NCI-H128 (cell line): ENCODE measurements around the gene NEK7.

Experiments used
- DNase-seq: peaks from one replicate; lab custom pipeline; 2025; ENCODE audit not compliant: unreplicated experiment; lab: John Stamatoyannopoulos, UW

Gene NEK7

GRCh38 chr1:198141668-198142351 lies 15.0 kb upstream of the NEK7 start:
- no peak for DNase-seq

GRCh38 chr1:198143797-198144196 lies 13.0 kb upstream of the NEK7 start:
- DNase-seq, result no peak

GRCh38 chr1:198147216-198147615 lies 9.6 kb upstream of the NEK7 start:
- no peak for DNase-seq

GRCh38 chr1:198150369-198150768 lies 6.4 kb upstream of the NEK7 start:
- DNase-seq, result no peak

GRCh38 chr1:198151688-198152087 lies 5.1 kb upstream of the NEK7 start:
- no peak for DNase-seq

GRCh38 chr1:198153103-198153502 lies 3.7 kb upstream of the NEK7 start:
- DNase-seq, result no peak

- DNase-seq, result no peak
Measured at GRCh38 chr1:198153804-198154203, 3.0 kb upstream of the NEK7 start.

GRCh38 chr1:198155253-198155652 lies 1.5 kb upstream of the NEK7 start:
- DNase-seq, result no peak

- peak; percentile 22 for DNase-seq
Measured at GRCh38 chr1:198156111-198156744, 570 bp upstream of the NEK7 start.

- peak; percentile 91 for DNase-seq
Measured at GRCh38 chr1:198157241-198157846, 546 bp downstream of the NEK7 start.

GRCh38 chr1:198157847-198158725 lies 1.3 kb downstream of the NEK7 start:
- DNase-seq, result no peak

GRCh38 chr1:198158735-198159589 lies 2.2 kb downstream of the NEK7 start:
- DNase-seq, result peak; percentile 86

GRCh38 chr1:198160222-198160621 lies 3.4 kb downstream of the NEK7 start:
- DNase-seq, result no peak

- DNase-seq, result no peak
Measured at GRCh38 chr1:198160946-198161614, 4.3 kb downstream of the NEK7 start.

GRCh38 chr1:198161718-198162090 lies 4.9 kb downstream of the NEK7 start:
- no peak for DNase-seq

GRCh38 chr1:198162091-198162767 lies 5.4 kb downstream of the NEK7 start:
- DNase-seq, result no peak

- no peak for DNase-seq
Measured at GRCh38 chr1:198165927-198166647, 9.3 kb downstream of the NEK7 start.

- DNase-seq, result no peak
Measured at GRCh38 chr1:198166900-198167299, 10.1 kb downstream of the NEK7 start.

- DNase-seq, result no peak
Measured at GRCh38 chr1:198167436-198167934, 10.7 kb downstream of the NEK7 start.
